NAMALWA (cell line): Measurements from ENCODE around the gene RAB20.
A peak's percentile ranks its signal among the peaks of the same experiment; 100 is the strongest.
"Not testable (repeated sequence)": the region's sequence is repeated elsewhere in the genome, so short reads cannot be mapped to it uniquely, and the experiment has no call there.

Experiments
- DNase-seq: peaks from one replicate; pipeline ENCODE4 v3.0.0-alpha.2; 2015; ENCODE audit warnings: low spot score

Gene RAB20

DNA sequence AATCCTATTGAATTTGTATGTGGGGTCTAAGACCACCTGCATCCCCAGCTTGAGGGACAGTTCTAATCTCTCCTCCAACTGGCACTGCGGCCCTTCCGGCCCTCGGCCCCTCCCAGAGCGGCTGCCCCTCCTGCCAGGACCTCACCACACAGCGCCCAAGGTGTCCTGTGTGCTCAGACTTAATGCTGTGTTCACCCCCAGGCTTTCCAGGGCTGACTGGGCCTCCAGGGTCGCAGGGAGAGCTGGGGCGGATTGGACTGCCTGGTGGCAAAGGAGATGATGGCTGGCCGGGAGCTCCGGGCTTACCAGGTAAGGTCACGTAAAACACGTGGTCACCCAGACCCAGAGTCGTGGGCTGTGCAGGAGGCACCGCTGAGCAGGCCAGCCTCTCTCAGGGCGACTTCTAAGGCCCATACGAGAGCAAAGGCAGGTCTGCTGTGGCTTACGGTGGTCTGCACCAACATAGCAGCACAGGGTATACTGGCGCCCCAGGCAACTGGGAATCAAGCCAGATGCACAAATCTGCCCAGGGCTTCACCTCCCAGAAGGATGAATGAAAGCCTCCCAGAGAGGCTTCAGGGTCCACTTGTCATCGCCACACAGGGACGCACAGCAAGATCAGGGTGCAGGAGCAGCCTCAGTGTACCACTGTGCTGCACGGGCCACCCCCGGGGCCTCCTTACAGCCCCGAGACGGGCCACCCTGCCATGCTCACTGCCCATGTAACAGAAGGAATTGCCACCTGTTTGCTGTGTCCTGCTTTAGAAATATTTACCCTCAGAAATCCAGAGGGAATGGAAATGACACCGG, 69.4 kb downstream of the RAB20 start:
- DNase-seq = no peak

DNA sequence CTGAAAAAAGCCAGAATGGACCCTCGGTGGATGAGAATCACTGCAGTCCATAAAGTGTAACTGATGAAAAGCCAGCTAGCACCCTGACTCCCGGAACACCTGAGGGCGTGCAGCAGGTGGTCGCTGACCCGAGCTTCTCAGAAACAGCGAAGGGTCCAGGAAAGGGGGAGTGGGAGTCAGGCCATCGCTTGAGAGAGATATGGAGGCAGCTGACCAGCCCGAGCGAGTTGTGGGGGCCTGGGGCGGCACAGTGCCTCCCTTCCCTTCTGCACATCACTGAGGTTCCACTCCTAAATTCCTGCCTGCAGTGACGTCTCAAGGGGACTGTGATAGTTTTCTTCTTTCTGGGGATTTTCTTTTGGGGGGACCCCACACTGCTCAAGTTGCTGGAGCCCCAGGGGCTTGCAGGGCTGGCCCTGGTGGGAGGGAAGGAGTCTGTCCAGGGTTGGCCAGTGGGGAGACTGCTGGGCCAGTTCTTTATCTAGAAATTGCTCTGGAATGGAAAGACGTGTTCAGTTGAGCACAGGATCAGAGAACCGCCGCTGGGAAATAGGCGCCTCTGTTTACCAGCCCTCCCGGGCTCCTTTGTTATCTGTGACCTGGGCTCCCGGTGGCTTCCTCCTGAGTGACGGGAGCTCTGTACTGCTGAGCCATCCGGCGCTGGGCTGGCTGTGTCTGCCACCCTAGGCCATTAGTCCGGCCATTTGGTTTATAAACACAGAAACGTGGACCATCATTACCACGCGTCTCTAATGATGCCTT, 71.3 kb downstream of the RAB20 start:
- no peak for DNase-seq

- not testable (repeated sequence) for DNase-seq
Observed at GRCh38 chr13:110486880-110487279, 74.6 kb downstream of the RAB20 start.

DNA sequence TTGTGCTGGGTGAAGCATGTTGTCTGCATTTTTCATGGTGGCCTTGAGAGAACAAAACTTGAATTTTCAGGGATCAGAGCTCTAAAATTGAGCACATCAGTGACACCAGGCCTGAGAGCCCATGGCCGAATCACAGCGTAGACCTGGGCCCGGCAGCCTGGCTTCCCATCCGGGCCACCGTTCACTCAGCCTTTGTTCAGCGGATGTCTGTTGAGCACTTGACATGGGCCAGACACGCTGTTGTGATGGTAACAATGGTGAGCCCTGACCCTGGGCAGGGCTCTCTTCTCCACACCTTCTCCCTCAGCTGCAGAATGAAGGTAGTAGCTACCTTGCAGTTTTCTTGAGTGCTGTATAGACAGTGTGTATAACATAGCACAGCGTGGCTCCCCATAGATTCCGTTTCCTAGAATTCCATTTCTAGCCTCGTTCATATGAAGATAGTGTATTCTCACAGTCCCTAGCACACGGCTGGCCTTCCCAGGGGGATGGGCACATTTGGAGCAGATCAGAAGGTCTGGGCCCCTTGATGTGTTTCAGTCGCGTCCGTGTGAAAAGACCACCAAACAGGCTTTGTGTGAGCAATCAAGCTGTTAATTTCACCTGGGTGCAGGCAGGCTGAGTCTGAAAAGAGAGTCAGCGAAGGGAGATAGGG, 75.3 kb downstream of the RAB20 start:
- no peak for DNase-seq

DNA sequence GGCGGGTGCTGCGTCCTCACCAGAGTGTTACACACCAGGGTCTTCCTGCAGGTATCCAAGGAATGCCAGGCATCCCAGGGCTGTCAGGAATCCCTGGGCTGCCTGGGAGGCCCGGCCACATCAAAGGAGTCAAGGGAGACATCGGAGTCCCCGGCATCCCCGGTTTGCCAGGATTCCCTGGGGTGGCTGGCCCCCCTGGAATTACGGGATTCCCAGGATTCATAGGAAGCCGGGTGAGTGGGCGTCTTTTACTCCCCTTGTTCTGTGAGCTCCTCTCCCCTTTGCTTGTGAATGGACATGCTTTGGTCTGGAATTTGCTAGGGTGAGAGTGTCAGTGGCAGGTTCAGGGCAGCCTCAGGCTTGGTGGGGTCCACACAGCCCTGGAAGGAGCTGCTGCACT, 75.9 kb downstream of the RAB20 start:
- no peak for DNase-seq

DNA sequence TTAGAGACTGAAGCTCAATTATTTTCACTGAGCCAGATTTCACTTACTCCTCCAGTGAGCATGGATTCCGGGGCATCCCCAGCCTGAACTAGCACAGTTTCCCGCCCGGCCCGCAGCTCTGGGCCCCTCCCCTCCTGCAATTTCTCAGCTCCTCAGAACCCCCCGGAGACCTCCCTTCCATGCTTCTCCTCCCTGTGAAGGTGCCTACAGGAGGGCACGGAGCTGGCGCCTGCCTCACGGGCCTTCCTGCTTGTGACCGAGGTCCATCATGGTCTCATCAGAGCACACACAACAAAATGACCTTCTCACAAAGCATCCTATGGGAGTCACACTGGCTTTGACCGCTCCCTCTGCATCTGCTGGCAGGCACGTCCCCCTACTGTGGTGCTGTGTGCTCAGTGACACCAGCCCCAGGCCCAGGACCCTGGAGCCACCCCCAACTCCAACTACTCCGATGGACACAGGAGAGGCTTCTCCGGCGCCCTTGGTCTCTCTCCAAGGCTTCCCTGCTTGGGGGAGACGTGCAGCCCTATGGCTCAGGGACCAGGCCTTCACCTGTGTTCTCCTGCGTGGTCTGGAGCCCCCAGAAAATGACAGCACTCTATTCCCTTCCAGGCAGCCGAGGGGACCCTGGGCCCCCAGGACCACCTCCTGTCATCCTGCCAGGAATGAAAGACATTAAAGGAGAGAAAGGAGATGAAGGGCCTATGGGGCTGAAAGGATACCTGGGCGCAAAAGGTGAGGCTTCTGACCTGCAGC, 77.1 kb downstream of the RAB20 start:
- no peak for DNase-seq

DNA sequence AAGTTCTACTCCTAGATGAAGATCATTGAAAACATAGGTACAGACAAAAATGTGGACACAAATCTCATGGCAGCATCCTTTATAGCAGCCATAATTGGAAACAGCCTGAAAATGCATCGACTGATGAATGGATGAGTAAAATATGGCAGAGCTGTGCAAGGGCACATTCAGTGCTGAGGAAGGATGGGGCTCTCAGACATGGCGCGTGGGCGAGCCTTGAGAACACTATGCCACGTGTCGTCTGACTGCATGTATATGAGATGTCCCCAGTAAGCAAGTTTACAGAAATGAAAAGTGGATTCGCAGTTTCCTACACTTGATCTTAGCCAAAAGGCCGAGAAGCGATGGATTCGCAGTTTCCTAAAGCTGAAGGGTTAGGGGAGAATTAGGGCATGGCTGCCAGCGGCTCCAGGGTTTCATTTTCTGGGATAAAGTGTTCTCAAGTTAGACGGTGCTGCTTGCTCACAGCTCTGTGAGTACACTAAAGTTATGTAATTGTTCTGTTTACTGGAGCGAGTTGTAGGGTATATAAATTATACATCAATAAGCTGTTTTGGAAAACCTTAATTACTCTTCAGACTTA, 78.0 kb downstream of the RAB20 start:
- DNase-seq = no peak

DNA sequence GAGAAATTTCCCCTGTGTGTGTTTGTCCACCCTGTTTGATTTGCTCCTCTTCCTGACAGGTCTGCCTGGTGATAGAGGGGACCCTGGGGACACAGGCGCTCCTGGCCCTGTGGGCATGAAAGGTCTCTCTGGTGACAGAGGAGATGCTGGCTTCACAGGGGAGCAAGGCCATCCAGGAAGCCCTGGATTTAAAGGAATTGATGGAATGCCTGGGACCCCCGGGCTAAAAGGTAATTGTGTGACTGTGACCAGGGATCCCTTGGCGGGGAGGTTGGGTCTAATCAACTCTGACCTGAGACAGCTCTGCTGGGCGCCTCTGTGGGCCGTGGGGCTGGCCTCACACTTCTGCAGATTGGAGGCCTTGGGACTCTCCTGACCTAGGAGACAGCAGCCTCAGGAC, 81.4 kb downstream of the RAB20 start:
- DNase-seq = no peak

- no peak for DNase-seq
Observed at GRCh38 chr13:110479648-110480047, 81.9 kb downstream of the RAB20 start.

- no peak for DNase-seq
Observed at GRCh38 chr13:110479215-110479545, 82.3 kb downstream of the RAB20 start.

DNA sequence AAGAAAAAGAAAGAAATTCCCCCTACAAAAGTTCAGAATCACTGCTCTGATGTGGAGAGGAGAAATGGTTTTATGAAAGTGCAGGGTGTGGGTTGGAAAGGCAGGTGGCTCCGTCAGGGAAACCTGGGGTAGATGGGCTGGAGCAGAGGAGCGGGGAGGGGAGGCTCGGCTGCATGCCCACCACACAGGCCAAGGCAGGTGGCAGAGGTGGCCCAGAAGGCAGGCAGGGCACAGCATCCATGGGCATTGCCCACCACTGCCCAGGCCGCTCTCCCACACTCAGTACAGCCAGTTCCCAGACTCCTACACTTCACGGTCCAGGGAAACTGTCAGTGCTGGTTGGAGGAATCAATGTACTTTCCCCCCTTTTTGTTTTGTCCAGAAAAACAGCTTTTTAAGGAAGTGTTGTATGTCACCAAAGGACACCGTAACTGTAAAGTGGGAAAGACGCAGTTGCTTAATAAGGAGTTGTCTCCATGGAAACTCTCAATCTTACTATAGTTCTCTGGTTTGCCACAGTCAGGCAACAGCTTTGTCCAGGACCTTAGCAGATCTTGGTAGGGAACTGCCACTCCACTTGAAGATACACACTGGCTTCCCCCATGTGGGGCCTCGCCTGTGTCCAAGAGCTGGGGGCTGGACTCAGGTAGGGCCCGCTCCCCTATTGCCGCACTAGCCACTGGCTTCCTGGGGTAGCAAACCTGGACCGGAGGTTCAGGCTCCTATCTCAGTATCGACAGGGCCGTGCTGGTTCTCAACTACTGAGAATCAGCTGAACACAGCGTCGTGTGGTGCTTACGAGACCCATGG, 82.9 kb downstream of the RAB20 start:
- DNase-seq = no peak

DNA sequence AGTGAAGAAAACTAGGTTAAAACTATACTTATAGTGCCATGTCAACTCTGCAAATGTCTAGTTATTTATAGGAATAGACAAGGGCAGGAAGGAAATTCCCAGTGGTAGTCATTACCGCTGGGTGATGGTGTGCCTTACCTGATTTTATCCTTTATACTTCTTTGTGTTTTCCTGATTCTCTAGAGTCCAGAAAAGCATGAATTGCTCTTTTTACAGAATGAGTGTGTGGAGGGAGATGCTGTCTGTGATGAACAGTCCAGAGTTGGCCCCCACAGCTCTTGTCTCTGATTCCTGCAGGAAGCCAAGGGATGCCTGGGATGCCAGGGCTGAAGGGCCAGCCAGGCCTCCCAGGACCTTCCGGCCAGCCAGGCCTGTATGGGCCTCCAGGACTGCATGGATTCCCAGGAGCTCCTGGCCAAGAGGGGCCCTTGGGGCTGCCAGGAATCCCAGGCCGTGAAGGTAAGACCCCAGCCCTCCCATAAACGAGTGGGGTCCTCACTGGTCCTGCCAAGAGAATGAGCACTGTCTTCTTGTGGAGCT, 83.7 kb downstream of the RAB20 start:
- no peak for DNase-seq

DNA sequence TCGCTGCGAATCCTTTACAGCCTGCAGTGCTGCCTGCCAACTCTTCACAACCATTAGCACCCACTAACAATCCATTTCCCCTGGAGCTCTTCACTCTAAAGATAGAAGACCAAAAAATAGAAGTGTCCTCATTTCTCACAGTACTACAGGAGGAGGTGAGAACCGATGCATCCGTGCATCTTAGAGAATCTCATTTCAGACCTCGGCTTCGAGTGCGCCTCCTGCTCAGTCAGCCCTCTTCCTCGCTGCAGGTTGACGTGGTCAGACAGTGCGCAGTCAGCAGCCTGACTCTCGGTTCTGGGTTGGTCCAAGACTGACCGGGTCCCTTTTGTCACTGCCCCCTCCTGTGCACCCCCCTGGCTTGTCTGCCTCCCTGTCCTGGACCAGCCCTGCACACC, 85.3 kb downstream of the RAB20 start:
- no peak for DNase-seq

GRCh38 chr13:110475550-110476219, 85.8 kb downstream of the RAB20 start:
- peak; percentile 20 for DNase-seq

DNA sequence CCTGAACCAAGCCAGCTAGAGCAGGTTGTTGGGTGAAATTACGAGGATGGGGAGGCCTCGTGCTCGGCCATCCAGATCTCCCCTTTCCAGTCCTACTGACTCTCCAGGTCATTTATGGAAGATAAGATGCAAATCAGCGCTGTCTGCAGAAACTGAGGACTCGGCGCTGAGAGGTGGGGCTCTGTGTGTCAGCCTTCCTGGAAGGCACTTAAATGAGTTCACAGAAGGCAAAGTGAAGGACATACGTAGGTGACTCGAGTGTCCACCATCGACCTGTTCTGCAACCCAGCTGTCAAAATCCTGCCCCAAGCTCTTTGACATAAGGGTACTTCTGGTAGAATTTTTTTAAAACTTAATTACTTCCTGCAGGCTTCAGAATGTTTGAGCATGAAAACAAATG, 86.4 kb downstream of the RAB20 start:
- DNase-seq = no peak

DNA sequence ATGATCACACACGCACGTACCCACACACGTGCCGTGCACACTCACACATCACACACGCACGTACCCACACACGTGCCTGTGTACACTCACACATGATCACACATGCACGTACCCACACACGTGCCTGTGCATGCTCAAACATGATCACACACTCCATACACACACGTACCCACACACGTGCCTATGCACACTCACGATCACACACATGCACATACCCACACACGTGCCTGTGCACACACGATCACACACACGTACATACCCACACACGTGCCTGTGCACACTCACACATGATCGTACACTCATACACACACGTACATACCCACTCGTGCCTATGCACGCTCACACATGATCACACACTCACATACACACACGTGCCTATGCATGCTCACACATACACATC, 86.8 kb downstream of the RAB20 start:
- no peak for DNase-seq
